Measurements from ENCODE around the gene VAV3.

Gene VAV3

GRCh38 chr1:107692580-107693345 lies 272.2 kb downstream of the VAV3 start:
- in situ Hi-C loops (cut with MboI; ENCODE audit: low sequenced_read_pairs), result no loop called here

- in situ Hi-C loops (cut with MboI; ENCODE audit: low sequenced_read_pairs), result no loop called here
These were observed 273.4 kb downstream of the VAV3 start for GRCh38 chr1:107691540-107691939.

DNA sequence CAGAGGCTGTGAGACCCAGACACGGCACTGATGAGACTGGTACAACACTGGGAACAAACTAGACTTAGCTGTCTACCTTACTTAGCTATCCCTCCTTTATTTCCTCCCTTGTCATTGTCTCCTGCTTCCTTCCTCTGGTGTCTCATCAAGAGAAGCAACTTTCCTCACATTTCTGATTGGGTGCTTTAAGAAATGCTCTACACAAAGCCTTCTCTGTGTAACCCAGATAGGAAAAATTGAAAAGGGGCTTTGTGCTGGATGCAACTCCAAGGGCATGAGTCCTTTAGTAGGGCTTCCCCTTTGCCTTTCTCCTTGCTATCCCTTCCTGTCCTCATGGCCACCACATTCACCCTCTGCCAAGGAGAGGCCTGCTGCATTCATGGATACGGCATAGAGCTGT lies 274.5 kb downstream of the VAV3 start:
- in situ Hi-C loops (cut with MboI; ENCODE audit: low sequenced_read_pairs), result no loop called here

DNA sequence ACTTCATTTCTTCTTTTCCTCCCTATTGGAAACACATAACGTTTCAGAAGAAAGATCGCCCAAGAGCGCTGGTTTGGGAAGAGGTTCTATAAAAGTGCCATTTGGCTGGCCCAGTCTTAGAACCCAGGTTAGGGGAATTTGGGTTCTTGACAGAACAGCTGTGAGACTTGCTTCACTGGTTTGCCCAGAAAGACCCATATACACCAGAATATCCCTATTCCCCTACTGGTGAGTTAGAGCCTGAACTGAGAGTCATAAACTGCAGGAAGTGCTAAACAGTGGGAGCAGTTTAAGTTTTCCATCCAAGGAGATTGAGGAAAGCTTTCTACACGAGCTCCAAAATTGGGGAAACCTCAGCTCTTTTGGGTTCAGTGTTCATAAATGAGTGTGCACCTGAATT lies 275.2 kb downstream of the VAV3 start:
- in situ Hi-C loops (cut with MboI; ENCODE audit: low sequenced_read_pairs), result no loop called here

GRCh38 chr1:107689159-107689558 lies 275.8 kb downstream of the VAV3 start:
- in situ Hi-C loops (cut with MboI; ENCODE audit: low sequenced_read_pairs), result no loop called here

- in situ Hi-C loops (cut with MboI; ENCODE audit: low sequenced_read_pairs), result no loop called here
These were observed 276.9 kb downstream of the VAV3 start for GRCh38 chr1:107687849-107688753.

GRCh38 chr1:107683683-107684082 lies 281.3 kb downstream of the VAV3 start:
- in situ Hi-C loops (cut with MboI; ENCODE audit: low sequenced_read_pairs), result no loop called here

- in situ Hi-C loops (cut with MboI; ENCODE audit: low sequenced_read_pairs), result no loop called here
These were observed 281.8 kb downstream of the VAV3 start for GRCh38 chr1:107683191-107683657.

GRCh38 chr1:107682467-107682866 lies 282.5 kb downstream of the VAV3 start:
- in situ Hi-C loops (cut with MboI; ENCODE audit: low sequenced_read_pairs), result no loop called here

- in situ Hi-C loops (cut with MboI; ENCODE audit: low sequenced_read_pairs), result no loop called here
These were observed 283.9 kb downstream of the VAV3 start for GRCh38 chr1:107681001-107681479.

GRCh38 chr1:107680579-107680985 lies 284.4 kb downstream of the VAV3 start:
- in situ Hi-C loops (cut with MboI; ENCODE audit: low sequenced_read_pairs), result no loop called here

- in situ Hi-C loops (cut with MboI; ENCODE audit: low sequenced_read_pairs), result no loop called here
These were observed 285.5 kb downstream of the VAV3 start for GRCh38 chr1:107679411-107679953.

- in situ Hi-C loops (cut with MboI; ENCODE audit: low sequenced_read_pairs), result no loop called here
These were observed 286.0 kb downstream of the VAV3 start for GRCh38 chr1:107678993-107679392.

- in situ Hi-C loops (cut with MboI; ENCODE audit: low sequenced_read_pairs), result no loop called here
These were observed 287.3 kb downstream of the VAV3 start for GRCh38 chr1:107677697-107678096.

GRCh38 chr1:107674486-107674885 lies 290.5 kb downstream of the VAV3 start:
- in situ Hi-C loops (cut with MboI; ENCODE audit: low sequenced_read_pairs), result no loop called here

DNA sequence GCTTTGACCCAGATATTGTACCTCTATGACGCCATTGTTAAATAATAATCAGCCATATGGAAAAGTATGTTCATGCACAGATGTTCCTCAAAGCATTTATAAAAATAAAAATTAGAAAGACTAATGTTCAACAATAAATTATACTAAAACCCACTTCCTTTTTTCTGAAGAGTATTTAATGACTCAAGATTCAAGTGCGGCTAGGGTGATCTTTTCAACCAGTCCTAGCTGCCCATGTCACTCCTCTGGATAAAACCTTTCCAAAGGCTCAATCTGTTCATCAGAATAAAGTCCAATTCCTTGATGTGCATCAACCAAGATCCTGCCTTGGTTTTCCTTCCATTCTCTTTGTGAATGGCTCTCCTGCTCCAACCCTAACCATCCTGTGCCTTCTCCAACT lies 292.0 kb downstream of the VAV3 start:
- in situ Hi-C loops (cut with MboI; ENCODE audit: low sequenced_read_pairs), result no loop called here

DNA sequence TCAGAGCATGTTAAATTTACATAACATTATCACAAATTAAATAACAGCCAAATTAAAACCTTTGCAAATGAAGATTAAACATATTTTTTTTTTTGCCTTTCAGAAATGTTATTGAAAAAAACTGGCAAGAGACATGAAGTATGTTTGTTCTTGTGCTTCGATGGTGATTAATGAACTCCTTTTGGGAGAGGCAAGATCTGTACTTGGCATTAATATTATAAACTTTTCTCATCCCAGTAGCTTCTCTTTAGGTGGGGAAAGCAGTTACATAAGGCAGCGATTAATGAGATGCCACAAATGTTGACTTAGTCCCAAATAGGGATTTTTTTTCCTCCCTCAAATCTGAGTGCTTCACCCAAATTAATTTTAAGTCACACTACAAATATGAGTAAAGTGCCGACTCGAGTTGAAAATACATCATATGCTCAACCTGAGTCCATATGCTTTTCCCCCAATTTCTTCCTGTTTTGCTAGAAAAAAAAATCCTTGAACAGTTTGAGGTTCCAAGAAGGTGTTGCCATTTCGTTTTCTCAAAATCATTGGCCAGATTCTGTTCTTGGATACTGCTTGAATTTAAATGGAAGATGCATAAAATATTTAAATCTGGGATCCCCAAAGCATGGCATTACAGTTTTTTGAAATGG lies 294.5 kb downstream of the VAV3 start:
- in situ Hi-C loops (cut with MboI; ENCODE audit: low sequenced_read_pairs), result no loop called here

GRCh38 chr1:107669996-107670395 lies 295.0 kb downstream of the VAV3 start:
- in situ Hi-C loops (cut with MboI; ENCODE audit: low sequenced_read_pairs), result no loop called here

- in situ Hi-C loops (cut with MboI; ENCODE audit: low sequenced_read_pairs), result no loop called here
These were observed 296.2 kb downstream of the VAV3 start for GRCh38 chr1:107668762-107669161.

DNA sequence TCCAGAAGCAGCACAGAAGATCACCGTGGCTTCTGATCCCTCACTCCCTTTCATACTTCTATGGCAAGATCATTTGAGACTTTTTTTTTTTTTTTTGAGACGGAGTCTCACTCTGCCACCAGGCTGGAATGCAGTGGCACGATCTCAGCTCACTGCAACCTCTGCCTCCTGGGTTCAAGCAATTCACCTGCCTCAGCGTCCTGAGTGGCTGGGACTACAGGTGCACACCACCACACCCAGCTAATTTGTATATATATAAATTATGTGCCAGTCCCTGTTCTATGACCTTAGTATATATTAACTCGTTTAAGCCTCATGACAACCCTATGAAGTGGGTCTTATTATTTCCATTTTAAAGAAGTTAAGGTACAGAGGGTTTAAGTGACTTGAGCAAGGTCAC lies 298.5 kb downstream of the VAV3 start:
- in situ Hi-C loops (cut with MboI; ENCODE audit: low sequenced_read_pairs), result no loop called here
